Kidney epithelial cell (primary cell): Measurements from ENCODE around the gene PDCD5. TPM values are rescaled to one million over a fixed set of nuclear protein-coding genes. Genes with fewer than 3 reads are reported as not detected.

Source experiments
- DNase-seq: peaks from one replicate; pipeline ENCODE4 v3.0.0-alpha.2; 2010; ENCODE audit warnings: low read depth
- H3K27me3 ChIP-seq: 2 replicates; pipeline ENCODE4 v1.6.0; 2011; ENCODE audit warnings: low read length; ENCODE audit not compliant: control insufficient read depth, insufficient read depth
- H3K36me3 ChIP-seq: 2 replicates; pipeline ENCODE4 v1.5.1; 2011; ENCODE audit warnings: low read length; ENCODE audit not compliant: control insufficient read depth, insufficient read depth
- H3K4me3 ChIP-seq: 2 replicates; pipeline ENCODE4 v1.5.1; 2011; ENCODE audit warnings: low read depth, mild to moderate bottlenecking, control low read depth, low read length
- CTCF ChIP-seq: IDR thresholded peaks from 2 replicates; pipeline ENCODE4 v1.5.1; 2011; ENCODE audit warnings: mild to moderate bottlenecking, moderate library complexity, low read length, control low read depth, inconsistent platforms; ENCODE audit not compliant: insufficient read depth, poor library complexity, severe bottlenecking
- total RNA-seq: library from RNA; depleted of rRNA; stranded (reverse); fragments of >200 nt; gene quantifications from 2 replicates; pipeline ENCODE4 v1.2.3, GENCODE V29; 2015

Gene PDCD5
- total RNA-seq, 1 donor from 2014 or later, result 246 TPM

DNA sequence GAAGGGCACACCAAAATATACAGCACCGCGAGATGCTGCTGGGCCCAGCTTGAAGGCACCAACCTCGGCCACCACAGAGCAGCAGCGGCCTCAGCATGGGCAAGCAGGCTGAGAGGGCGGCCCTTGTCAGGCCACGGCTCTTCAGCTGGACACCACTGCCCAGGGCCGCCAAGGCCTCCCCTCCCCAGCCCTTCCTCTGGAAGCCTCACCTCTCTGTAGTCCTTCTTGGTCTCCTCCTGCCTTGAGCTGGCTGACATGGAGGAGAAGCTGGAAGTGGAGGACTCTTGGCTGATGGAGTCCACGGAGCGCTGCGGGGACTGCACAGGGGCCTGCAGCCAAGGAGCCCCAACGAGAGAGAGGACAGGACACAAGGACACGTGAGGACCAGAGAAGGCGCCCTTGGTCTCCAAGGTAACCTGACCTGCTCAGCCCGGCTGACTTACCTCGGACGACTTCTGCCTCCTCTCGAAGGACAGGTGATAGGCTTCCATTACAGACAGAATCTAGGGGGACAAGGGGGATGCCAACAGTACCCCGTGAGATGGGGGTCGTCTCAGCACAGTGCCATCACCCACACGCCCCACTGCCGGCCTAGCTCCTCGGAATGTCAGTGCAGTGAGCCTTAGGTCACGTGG is 38.2 kb downstream of the PDCD5 start:
- no peak for DNase-seq
- no peaks in the 10 kb centered on the region for H3K36me3 ChIP-seq
- no peak overlapping the region for H3K4me3 ChIP-seq
- H3K27me3 ChIP-seq, result no peaks in the 10 kb centered on the region
- TF ChIP-seq CTCF, result no peak

DNA sequence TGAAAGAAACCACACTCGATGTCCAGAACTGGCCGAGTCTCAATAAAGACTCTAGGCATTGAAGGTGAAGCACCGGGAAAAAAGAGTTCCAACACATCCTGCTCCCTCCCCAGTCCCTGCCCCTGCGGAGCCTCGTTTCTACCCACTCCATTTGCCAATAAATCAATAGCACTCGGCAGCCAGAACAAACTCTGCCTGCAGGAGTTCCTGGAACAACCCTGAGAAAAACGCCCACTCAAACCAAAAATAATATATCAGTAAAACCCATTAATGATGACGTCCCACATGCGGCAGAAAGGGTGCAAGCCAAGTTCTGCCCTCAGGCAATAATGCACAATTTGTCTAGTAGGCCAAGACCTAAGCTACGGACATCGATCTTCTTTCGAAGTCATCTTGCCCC is 41.0 kb downstream of the PDCD5 start:
- TF ChIP-seq CTCF, result no peak
- H3K4me3 ChIP-seq, result no peak overlapping the region
- H3K36me3 ChIP-seq, result no peaks in the 10 kb centered on the region
- no peaks in the 10 kb centered on the region for H3K27me3 ChIP-seq
- no peak for DNase-seq

- DNase-seq, result no peak
- Histone ChIP-seq H3K27me3 (no peaks in the 10 kb centered on the region), H3K4me3 (no peak overlapping the region), H3K36me3 (no peaks in the 10 kb centered on the region)
- no peak for TF ChIP-seq CTCF
These were observed 43.4 kb downstream of the PDCD5 start for GRCh38 chr19:32624410-32624809.

- H3K36me3 ChIP-seq, result peaks cover 3% of the 10 kb centered on the region
- DNase-seq, result no peak
- H3K27me3 ChIP-seq, result no peaks in the 10 kb centered on the region
- H3K4me3 ChIP-seq, result no peak overlapping the region
- TF ChIP-seq CTCF, result no peak
These were observed 46.0 kb downstream of the PDCD5 start for GRCh38 chr19:32626969-32627368.

GRCh38 chr19:32627714-32628270 is 46.8 kb downstream of the PDCD5 start:
- Histone ChIP-seq H3K4me3 (no peak overlapping the region), H3K36me3 (peaks cover 3% of the 10 kb centered on the region), H3K27me3 (no peaks in the 10 kb centered on the region)
- no peak for DNase-seq
- no peak for TF ChIP-seq CTCF

GRCh38 chr19:32630338-32630737 is 49.3 kb downstream of the PDCD5 start:
- Histone ChIP-seq H3K36me3 (peaks cover 3% of the 10 kb centered on the region), H3K4me3 (no peak overlapping the region), H3K27me3 (no peaks in the 10 kb centered on the region)
- DNase-seq, result no peak
- TF ChIP-seq CTCF, result no peak
